ENCODE results near the gene RYK.

DNA sequence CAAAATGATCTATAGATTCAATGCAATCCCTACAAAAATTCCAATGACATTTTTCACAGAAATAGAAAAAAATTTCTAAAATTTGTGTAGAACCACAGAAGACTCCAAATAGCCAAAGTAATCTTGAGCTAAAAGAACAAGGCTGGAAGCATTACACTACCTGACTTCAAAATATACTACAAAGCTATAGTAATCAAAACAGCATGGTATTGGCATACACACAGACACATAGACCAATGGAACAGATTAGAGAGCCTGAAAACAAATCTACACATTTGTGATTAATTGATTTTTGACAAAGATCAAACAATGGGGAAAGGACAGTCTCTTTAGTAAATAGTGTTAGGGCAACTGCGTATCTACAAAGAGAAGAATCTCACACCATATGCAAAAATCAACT is 45.3 kb upstream of the RYK start:
- TF ChIP-seq, protein P1, sequence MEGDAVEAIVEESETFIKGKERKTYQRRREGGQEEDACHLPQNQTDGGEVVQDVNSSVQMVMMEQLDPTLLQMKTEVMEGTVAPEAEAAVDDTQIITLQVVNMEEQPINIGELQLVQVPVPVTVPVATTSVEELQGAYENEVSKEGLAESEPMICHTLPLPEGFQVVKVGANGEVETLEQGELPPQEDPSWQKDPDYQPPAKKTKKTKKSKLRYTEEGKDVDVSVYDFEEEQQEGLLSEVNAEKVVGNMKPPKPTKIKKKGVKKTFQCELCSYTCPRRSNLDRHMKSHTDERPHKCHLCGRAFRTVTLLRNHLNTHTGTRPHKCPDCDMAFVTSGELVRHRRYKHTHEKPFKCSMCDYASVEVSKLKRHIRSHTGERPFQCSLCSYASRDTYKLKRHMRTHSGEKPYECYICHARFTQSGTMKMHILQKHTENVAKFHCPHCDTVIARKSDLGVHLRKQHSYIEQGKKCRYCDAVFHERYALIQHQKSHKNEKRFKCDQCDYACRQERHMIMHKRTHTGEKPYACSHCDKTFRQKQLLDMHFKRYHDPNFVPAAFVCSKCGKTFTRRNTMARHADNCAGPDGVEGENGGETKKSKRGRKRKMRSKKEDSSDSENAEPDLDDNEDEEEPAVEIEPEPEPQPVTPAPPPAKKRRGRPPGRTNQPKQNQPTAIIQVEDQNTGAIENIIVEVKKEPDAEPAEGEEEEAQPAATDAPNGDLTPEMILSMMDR (conservative IDR thresholded peaks at IDR 0.05) = no peak
- TF ChIP-seq EZH2 (IDR thresholded peaks at IDR 0.05; ENCODE audit: low read depth) = no peak
